GM21360 (cell line): Measurements from ENCODE around the gene MYH6.

Experiments
- ATAC-seq: cut with Tn5 transposase; IDR thresholded peaks from one replicate; pipeline ENCODE4 v1.9.1; 2021; ENCODE audit warnings: mild to moderate bottlenecking, moderate library complexity; ENCODE audit not compliant: unreplicated experiment

MYH6 gene

DNA sequence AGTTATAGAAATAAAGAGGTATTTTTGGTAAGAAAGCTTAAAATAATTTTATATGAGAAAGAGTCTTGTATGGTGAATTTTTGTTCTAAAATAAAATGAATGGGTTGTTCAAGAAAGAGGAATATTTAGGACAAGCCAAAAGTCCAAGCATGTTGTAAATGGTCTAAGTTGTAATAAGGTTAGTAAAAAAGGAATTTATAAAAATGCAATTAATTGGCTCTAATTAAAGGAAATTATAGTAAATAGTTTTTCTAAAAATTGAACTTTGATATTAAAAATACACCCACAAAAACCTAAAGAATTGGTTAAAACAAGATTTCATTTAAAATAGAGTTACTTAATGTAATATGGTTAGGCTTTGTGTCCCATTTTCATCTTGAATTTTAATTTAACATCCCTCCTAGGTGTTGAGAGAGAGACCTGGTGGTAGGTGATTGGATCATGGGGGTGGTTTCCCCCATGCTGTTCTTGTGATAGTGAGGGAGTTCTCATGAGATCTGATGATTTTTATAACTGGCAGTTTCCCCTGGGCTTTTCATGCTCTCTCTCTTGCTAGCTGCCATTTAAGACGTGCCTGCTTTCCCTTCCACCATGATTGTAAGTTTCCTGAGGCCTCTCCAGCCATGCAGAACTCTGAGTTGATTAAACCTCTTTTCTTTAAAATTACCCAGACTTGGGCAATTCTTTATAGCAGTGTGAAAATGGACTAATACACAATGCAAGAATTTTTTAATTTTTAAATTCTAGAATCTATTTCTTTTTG, 68.4 kb downstream of the MYH6 start:
- no peak for ATAC-seq

DNA sequence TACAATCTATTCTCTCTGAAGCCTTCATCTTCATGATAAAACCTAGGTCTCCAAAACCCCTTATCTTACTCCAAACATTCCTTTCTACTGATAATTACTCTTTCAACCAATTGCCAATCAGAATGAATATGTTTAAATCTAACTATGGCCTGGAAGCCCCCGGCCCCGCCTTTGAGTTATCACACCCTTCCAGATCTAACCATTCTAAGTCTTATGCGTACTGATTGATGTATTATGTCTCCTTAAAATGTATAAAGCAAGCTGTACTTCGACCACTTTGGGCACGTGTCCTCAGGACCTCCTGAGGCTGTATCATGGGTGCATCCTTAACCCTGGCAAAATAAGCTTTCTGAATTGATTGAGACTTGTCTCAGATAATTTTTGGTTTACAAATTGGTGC, 72.5 kb downstream of the MYH6 start:
- ATAC-seq = no peak
